IPS-20b (cell line): Measurements from ENCODE around the gene HEBP2.

Experiments used
- H3K27ac ChIP-seq: one replicate; pipeline ENCODE4 v1.5.1; 2013; ENCODE audit warnings: low read length
- H3K27me3 ChIP-seq: 2 replicates; pipeline ENCODE4 v1.6.1; 2013; ENCODE audit warnings: mild to moderate bottlenecking, low read length, inconsistent platforms; ENCODE audit not compliant: insufficient read depth
- H3K36me3 ChIP-seq: 2 replicates; pipeline ENCODE4 v1.6.1; 2013; ENCODE audit warnings: low read depth, mild to moderate bottlenecking, inconsistent platforms, low read length, moderate library complexity; ENCODE audit not compliant: insufficient read depth
- H3K4me1 ChIP-seq: 2 replicates; pipeline ENCODE4 v1.6.1; 2013; ENCODE audit warnings: mild to moderate bottlenecking, control low read depth, inconsistent platforms, low read length, moderate library complexity; ENCODE audit not compliant: insufficient read depth
- H3K4me3 ChIP-seq: 2 replicates; pipeline ENCODE4 v1.5.1; 2013; ENCODE audit warnings: mild to moderate bottlenecking, low read length, inconsistent platforms
- H3K9ac ChIP-seq: 2 replicates; pipeline ENCODE4 v1.6.1; 2013; ENCODE audit warnings: low read depth, mild to moderate bottlenecking, inconsistent platforms, low read length, moderate library complexity
- H3K9me3 ChIP-seq: 2 replicates; pipeline ENCODE4 v1.6.1; 2013; ENCODE audit warnings: mild to moderate bottlenecking, low read depth, low read length, inconsistent platforms; ENCODE audit not compliant: insufficient read depth

The HEBP2 gene

GRCh38 chr6:138428944-138429598 is 25.0 kb downstream of the HEBP2 start:
- Histone ChIP-seq H3K27me3 (no peaks in the 10 kb centered on the region), H3K27ac (no peak overlapping the region)

GRCh38 chr6:138429761-138430160 is 25.7 kb downstream of the HEBP2 start:
- Histone ChIP-seq H3K36me3 (peaks cover 30% of the 10 kb centered on the region), H3K9me3 (no peaks in the 10 kb centered on the region), H3K9ac (no peak overlapping the region), H3K4me1 (no peaks in the 10 kb centered on the region), H3K27me3 (no peaks in the 10 kb centered on the region), H3K4me3 (no peak overlapping the region), H3K27ac (no peak overlapping the region)

More at GRCh38 chr6:138428944-138429598, 25.0 kb downstream of the HEBP2 start:
- H3K9me3 ChIP-seq: no peaks in the 10 kb centered on the region
- H3K4me1 ChIP-seq: no peaks in the 10 kb centered on the region
- H3K4me3 ChIP-seq: no peak overlapping the region
- peaks cover 34% of the 10 kb centered on the region for H3K36me3 ChIP-seq
- H3K9ac ChIP-seq: no peak overlapping the region

- no peak overlapping the region for H3K9ac ChIP-seq
- H3K4me3 ChIP-seq: no peak overlapping the region
- H3K27me3 ChIP-seq: no peaks in the 10 kb centered on the region
- H3K36me3 ChIP-seq: peaks cover 30% of the 10 kb centered on the region
- H3K27ac ChIP-seq: no peak overlapping the region
- H3K9me3 ChIP-seq: no peaks in the 10 kb centered on the region
- no peaks in the 10 kb centered on the region for H3K4me1 ChIP-seq
Observed at GRCh38 chr6:138430361-138431145, 26.5 kb downstream of the HEBP2 start.

GRCh38 chr6:138431256-138432062 is 27.4 kb downstream of the HEBP2 start:
- Histone ChIP-seq H3K4me1 (no peaks in the 10 kb centered on the region), H3K4me3 (no peak overlapping the region), H3K27me3 (no peaks in the 10 kb centered on the region), H3K9me3 (no peaks in the 10 kb centered on the region), H3K27ac (no peak overlapping the region), H3K36me3 (peaks cover 30% of the 10 kb centered on the region), H3K9ac (no peak overlapping the region)

- Histone ChIP-seq H3K27ac (no peak overlapping the region), H3K36me3 (peaks cover 26% of the 10 kb centered on the region), H3K9me3 (no peaks in the 10 kb centered on the region), H3K4me3 (no peak overlapping the region), H3K9ac (no peak overlapping the region), H3K27me3 (no peaks in the 10 kb centered on the region), H3K4me1 (no peaks in the 10 kb centered on the region)
Observed at GRCh38 chr6:138432063-138432356, 28.0 kb downstream of the HEBP2 start.

- H3K27ac ChIP-seq: no peak overlapping the region
- H3K9me3 ChIP-seq: no peaks in the 10 kb centered on the region
- H3K4me1 ChIP-seq: no peaks in the 10 kb centered on the region
- H3K9ac ChIP-seq: no peak overlapping the region
- H3K27me3 ChIP-seq: no peaks in the 10 kb centered on the region
- H3K4me3 ChIP-seq: no peak overlapping the region
- H3K36me3 ChIP-seq: peaks cover 18% of the 10 kb centered on the region
Observed at GRCh38 chr6:138434096-138434495, 30.1 kb downstream of the HEBP2 start.

GRCh38 chr6:138434925-138435324 is 30.9 kb downstream of the HEBP2 start:
- Histone ChIP-seq H3K4me3 (no peak overlapping the region), H3K9ac (no peak overlapping the region), H3K36me3 (peaks cover 18% of the 10 kb centered on the region), H3K27ac (no peak overlapping the region), H3K4me1 (no peaks in the 10 kb centered on the region), H3K27me3 (no peaks in the 10 kb centered on the region), H3K9me3 (no peaks in the 10 kb centered on the region)

- Histone ChIP-seq H3K27me3 (no peaks in the 10 kb centered on the region), H3K9me3 (no peaks in the 10 kb centered on the region), H3K4me1 (no peaks in the 10 kb centered on the region), H3K27ac (no peak overlapping the region), H3K36me3 (peaks cover 15% of the 10 kb centered on the region), H3K9ac (no peak overlapping the region), H3K4me3 (no peak overlapping the region)
Observed at GRCh38 chr6:138439546-138439945, 35.5 kb downstream of the HEBP2 start.

- Histone ChIP-seq H3K4me3 (no peak overlapping the region), H3K9ac (no peak overlapping the region), H3K36me3 (peaks cover 15% of the 10 kb centered on the region), H3K27me3 (no peaks in the 10 kb centered on the region), H3K4me1 (no peaks in the 10 kb centered on the region), H3K27ac (no peak overlapping the region), H3K9me3 (no peaks in the 10 kb centered on the region)
Observed at GRCh38 chr6:138440296-138440695, 36.3 kb downstream of the HEBP2 start.

GRCh38 chr6:138440758-138441357 is 36.8 kb downstream of the HEBP2 start:
- Histone ChIP-seq H3K9me3 (no peaks in the 10 kb centered on the region), H3K4me1 (no peaks in the 10 kb centered on the region), H3K9ac (no peak overlapping the region), H3K27me3 (no peaks in the 10 kb centered on the region), H3K27ac (no peak overlapping the region), H3K4me3 (no peak overlapping the region), H3K36me3 (peaks cover 15% of the 10 kb centered on the region)

- H3K36me3 ChIP-seq: peaks cover 20% of the 10 kb centered on the region
- H3K9ac ChIP-seq: no peak overlapping the region
- no peaks in the 10 kb centered on the region for H3K27me3 ChIP-seq
- no peak overlapping the region for H3K27ac ChIP-seq
- H3K4me3 ChIP-seq: no peak overlapping the region
- H3K9me3 ChIP-seq: no peaks in the 10 kb centered on the region
- no peaks in the 10 kb centered on the region for H3K4me1 ChIP-seq
Observed at GRCh38 chr6:138441965-138442364, 37.9 kb downstream of the HEBP2 start.
